Renal cortical epithelial cell (primary cell): ENCODE results near the gene KCNN3. TPM values are rescaled to one million over a fixed set of nuclear protein-coding genes. Genes with fewer than 3 reads are reported as not detected.

Source experiments
- DNase-seq: peaks from one replicate; pipeline ENCODE4 v3.0.0-alpha.2; 2011; ENCODE audit warnings: low read depth
- total RNA-seq: library from RNA; depleted of rRNA; stranded (reverse); fragments of >200 nt; gene quantifications from 2 replicates; pipeline ENCODE4 v1.2.3, GENCODE V29; 2014

The KCNN3 gene
- total RNA-seq, 1 donor from 2014 or later: under 0.01 TPM

GRCh38 chr1:154749078-154749760, 120.9 kb downstream of the KCNN3 start:
- DNase-seq: peak; percentile 14

- no peak for DNase-seq
Observed at GRCh38 chr1:154748405-154748775, 121.7 kb downstream of the KCNN3 start.

GRCh38 chr1:154747740-154748404, 122.2 kb downstream of the KCNN3 start:
- DNase-seq: no peak

- no peak for DNase-seq
Observed at GRCh38 chr1:154747380-154747739, 122.7 kb downstream of the KCNN3 start.

- no peak for DNase-seq
Observed at GRCh38 chr1:154746622-154747299, 123.3 kb downstream of the KCNN3 start.

GRCh38 chr1:154745750-154746425, 124.2 kb downstream of the KCNN3 start:
- no peak for DNase-seq

GRCh38 chr1:154745286-154745731, 124.8 kb downstream of the KCNN3 start:
- DNase-seq: no peak

GRCh38 chr1:154744352-154745035, 125.6 kb downstream of the KCNN3 start:
- DNase-seq: no peak

- no peak for DNase-seq
Observed at GRCh38 chr1:154743526-154744036, 126.5 kb downstream of the KCNN3 start.

GRCh38 chr1:154742606-154743005, 127.5 kb downstream of the KCNN3 start:
- DNase-seq: no peak

- no peak for DNase-seq
Observed at GRCh38 chr1:154741741-154742495, 128.2 kb downstream of the KCNN3 start.

GRCh38 chr1:154741327-154741726, 128.8 kb downstream of the KCNN3 start:
- DNase-seq: no peak

- no peak for DNase-seq
Observed at GRCh38 chr1:154739654-154740053, 130.4 kb downstream of the KCNN3 start.

- DNase-seq: no peak
Observed at GRCh38 chr1:154736841-154737240, 133.2 kb downstream of the KCNN3 start.

GRCh38 chr1:154735804-154736168, 134.3 kb downstream of the KCNN3 start:
- DNase-seq: no peak

GRCh38 chr1:154735061-154735803, 134.8 kb downstream of the KCNN3 start:
- DNase-seq: no peak

GRCh38 chr1:154733621-154734020, 136.5 kb downstream of the KCNN3 start:
- no peak for DNase-seq

GRCh38 chr1:154730986-154731489, 139.0 kb downstream of the KCNN3 start:
- DNase-seq: peak; percentile 44

GRCh38 chr1:154730259-154730658, 139.8 kb downstream of the KCNN3 start:
- peak; percentile 93 for DNase-seq

GRCh38 chr1:154729577-154729976, 140.5 kb downstream of the KCNN3 start:
- no peak for DNase-seq
